Brain pericyte (primary cell): ENCODE measurements around the gene MAN1A1.
A peak's percentile ranks its signal among the peaks of the same experiment; 100 is the strongest.

Source experiments
- DNase-seq: peaks from one replicate; pipeline ENCODE4 v3.0.0-alpha.2; 2012; ENCODE audit warnings: low read depth, low spot score

Gene MAN1A1

DNA sequence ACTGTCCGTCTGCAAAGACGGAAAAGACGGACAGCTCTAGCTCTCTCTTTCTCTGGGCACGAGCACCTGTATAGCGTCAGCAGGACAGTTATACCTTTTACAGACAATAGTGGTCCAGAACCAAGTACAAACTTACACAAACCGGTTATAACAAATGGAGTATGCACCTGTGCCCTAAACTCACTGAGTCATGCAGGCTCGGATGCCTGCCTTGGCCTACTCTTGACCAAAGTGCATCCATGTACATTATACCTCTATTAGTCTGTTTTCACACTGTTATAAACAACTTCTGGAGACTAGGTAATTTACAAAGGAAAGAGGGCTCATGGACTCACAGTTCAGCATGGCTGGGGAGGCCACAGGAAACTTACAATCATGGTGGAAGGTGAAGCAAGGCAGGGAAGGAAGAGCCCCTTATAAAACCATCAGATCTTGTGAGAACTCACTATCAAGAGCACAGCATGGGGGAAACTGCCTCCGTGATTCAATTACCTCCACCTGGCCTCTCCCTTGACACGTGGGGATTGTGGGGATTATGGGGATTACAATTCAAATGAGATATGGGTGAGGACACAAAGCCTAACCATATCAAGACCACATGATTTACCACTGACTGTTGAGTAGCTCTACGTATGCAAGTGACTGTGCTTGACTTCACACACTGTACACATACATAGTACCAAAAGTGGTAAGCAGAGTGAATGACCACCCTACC lies 23.1 kb downstream of the MAN1A1 start:
- DNase-seq, result no peak

- no peak for DNase-seq
Observed at GRCh38 chr6:119325559-119326265, 23.8 kb downstream of the MAN1A1 start.

DNA sequence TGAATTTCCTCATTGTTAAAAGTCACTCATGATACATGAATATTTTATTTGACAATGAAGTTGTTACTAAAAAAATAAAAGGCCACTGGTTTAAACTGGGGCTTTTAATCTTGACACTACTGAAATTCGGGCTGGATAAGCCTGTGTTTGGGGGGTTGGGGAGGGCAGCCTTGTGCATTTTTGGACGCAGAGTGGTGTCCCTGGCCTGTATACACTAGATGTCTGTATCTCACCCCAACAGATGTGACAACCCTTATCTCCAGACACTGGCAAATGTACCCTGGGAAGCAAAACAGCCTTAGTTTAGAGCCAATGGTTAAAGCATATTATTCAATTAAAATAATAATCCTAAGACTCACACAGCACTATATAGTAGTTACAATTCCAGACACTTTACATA lies 24.8 kb downstream of the MAN1A1 start:
- DNase-seq, result no peak

GRCh38 chr6:119323931-119324330 lies 25.6 kb downstream of the MAN1A1 start:
- no peak for DNase-seq

DNA sequence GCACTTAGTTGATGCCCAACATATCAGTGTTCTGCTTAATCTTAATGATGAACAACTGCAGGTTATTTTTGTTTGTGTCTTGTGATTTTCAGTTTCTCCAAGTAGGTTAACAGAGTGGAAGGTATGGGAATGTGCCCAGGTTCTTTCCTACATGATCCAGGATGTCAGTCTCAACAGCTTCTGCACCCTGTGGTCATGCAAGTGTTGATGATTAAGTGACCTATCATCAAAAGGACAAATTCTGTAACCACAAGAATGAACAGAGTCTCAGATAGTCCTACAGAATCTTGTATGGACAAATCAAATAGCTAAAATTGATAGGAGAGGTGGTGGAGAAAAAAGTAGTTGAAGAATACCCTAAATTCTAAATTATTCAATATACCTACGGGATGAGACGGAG lies 26.1 kb downstream of the MAN1A1 start:
- DNase-seq, result no peak

GRCh38 chr6:119322715-119323350 lies 26.7 kb downstream of the MAN1A1 start:
- DNase-seq, result no peak

DNA sequence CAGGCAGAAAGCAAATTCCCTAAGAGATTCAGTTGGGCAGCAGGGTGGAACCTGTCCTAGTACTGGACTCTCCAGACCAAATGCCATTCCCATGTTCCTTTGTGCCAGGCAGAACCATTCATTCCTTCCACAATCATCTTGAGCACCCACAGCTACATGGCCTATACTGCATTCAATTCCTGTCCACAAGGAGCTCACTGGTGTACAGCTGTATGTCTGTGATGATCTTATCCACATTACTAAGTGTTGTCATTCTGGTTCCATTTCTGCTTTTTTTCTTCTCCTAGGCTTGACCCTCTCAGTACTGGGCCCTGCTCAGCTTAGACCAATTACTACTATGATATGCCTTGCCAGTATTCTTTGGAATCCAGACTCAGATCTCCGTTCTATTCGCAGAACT lies 27.5 kb downstream of the MAN1A1 start:
- DNase-seq, result no peak

DNA sequence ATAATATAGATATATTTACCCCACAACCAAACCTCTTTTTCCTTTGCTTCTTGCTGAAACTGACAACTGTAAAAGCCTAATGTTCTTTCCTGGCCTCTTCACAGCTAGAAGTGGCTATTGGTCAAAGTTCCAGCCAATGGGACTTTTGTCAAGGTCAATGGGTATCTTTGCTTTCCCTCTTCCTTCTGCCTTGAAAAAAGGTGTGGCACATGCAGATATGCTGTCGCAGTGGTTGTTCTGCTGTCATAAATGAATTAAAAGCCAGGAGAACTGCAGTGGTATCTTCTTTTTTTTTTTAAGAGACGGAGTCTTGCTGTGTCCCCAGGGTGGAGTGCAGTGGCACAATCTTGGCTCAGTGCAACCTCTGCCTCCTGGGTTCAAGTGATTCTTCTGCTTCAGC lies 29.9 kb downstream of the MAN1A1 start:
- no peak for DNase-seq

DNA sequence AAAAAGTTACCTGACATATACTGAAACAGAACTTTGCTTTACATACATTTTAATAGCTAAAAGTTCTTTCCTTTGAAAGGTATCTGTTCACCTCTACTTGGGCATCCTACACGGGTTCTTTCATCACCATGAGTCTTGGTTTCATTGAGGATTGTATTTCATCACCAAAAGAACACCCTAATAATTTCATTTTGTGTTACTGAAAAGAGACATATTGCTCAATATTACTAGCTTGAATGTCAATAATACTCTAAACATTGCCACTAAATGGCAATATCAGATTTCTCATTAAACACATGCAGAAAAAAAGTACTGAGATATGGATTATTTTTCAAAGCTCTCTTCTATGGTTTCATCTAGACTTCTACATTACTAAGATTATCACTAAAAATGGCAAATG lies 30.8 kb downstream of the MAN1A1 start:
- no peak for DNase-seq

GRCh38 chr6:119318176-119318575 lies 31.4 kb downstream of the MAN1A1 start:
- DNase-seq, result no peak

DNA sequence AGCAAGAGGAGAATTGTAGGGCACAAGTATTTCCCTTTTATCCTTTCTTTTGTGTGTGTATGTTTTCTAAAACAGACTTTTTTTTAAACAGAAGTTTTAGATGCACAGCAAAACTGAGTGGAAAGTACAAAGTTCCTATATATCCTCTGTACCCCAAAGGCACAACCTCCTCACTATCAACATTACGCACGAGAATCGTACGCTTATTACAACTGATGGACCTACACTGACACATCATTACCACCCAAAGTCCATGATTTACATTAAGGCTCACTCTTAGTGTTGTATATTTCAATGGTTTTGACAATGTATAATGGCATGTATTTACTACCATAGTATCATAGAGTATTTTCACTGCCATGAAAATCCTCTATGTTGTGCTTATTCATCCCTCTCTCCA lies 32.6 kb downstream of the MAN1A1 start:
- DNase-seq, result no peak

GRCh38 chr6:119314885-119315272 lies 34.7 kb downstream of the MAN1A1 start:
- no peak for DNase-seq

DNA sequence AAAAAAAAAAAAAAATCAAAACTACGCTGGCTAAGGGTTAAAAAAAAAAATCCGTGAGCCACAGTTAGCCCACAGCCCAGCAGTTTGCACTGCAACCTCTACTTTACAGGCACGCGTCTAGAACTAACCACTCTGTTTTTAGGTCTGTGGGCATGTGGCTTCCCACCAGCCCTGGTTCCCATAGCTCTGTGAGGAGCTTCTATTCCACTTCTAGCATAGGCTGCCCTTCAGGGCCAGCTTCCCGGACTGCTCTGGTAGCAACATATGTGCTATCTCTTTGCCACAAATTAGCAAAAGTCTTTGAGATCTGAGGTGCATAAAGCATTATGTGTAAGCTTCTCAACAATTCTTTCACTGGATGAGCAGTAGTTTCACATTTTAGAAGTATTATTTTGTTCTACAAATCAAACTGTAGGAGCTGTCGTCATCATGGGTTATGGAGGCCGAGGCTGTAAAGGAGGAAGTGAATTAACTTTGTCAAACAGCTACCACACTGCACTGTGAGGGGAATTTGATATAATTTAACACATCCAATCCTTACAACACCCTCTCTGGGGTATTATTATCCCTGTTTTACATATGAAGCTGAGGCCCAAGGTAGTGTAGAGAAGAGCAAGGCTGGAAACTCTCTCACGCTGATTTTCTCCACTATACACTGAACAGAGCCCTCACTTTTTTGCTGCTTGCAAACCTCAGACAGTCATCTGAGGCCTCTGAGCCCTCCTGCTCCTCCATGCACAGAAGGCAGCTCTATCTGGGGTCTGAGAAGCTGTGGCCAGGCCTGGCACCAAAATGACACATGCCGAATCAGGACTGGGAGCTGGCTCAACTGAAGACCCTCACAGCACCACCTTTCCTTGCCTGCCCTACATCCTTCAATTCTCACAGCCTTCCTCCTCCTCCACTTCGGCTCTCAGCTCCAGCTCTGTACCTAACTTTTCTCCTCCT lies 35.4 kb downstream of the MAN1A1 start:
- DNase-seq, result no peak

DNA sequence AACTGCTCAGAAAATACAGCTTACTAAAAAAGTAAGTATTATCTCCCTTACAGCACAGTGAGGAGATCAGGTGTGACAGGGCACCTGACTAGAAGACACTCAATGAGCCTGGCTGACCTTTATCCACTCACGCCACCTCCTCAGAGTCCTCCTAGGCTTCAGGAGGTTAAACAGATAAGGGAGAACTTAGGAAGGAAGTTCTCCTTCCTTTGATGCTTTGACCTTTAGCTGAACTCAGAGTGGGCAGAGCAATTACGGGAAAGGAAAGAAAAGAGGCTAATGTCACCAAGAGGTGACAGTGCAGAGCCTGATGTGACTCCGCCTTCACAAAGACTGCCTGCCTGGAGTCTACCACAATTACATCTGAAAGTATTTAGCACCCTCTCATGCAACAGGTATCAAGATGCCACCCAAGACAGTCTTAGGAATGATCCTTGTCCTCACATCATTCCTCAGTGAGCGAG lies 36.7 kb downstream of the MAN1A1 start:
- DNase-seq, result no peak

DNA sequence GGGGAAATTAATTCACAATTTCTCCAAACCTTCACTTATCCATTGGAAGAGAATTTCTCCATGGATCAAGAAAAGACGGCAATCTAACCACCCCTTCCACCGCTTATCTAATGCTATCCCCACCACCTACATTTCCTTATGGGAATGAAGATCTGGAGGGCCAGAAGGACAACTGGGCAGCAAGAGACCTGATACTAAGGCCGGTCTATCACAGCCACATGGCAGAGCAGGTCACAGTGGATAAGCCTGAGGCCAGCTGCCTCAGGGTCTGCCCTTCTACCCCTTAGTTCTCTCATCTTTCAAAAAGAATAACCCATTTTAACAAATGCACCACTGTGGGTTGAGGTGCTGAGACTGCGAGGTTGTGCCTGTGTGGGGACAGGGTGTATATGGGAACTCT lies 37.1 kb downstream of the MAN1A1 start:
- no peak for DNase-seq

GRCh38 chr6:119311514-119312142 lies 37.9 kb downstream of the MAN1A1 start:
- no peak for DNase-seq

DNA sequence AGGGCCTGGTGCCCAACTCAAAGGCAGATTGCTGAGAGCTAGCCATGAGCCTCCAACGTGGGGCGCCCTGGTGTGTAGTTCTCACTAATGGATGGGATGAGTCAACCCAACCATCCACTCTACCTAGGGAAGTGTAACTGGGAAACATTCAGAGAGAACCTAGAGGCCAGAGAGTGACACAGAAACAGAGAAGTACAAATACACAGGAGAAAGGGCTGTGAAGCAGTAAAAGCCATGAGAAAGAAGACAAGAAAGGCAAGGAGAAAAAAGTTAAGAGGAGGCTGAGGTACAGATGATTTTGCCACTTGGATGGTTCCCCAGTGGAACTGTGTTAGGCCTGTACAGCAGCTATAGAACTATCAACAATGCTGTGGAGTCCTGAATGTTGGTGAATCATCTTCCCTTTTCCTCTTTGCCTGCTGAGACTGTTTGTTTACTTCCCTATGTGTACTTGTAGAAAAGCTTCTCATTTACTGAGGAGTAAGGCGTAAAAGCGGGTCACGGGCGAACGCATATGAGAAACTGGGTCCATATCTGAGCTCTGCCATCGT lies 39.0 kb downstream of the MAN1A1 start:
- no peak for DNase-seq

GRCh38 chr6:119308991-119309657 lies 40.4 kb downstream of the MAN1A1 start:
- DNase-seq, result no peak

DNA sequence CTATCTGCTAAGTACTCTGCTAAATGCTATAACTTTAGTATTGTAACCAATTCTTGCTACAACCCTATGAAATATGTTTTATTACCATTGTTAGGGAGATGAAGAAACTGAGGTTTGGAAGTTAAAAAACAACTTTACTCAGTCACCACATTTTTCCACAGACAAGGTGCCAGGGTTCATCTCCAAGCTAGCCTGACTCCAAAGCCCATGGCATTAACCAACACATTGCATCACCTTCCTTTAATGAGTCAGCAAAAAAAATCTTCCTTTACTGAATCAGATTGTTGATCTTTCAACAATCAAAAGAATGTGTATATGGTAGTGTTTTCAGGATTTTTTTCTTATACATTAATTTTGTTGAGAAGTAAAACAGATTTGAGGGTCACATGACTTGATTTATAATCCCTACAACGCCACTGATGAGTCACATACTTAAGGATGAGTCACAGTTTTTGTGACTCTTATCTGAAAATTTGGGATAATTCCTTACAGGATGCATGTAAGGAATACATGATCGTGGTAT lies 41.5 kb downstream of the MAN1A1 start:
- peak; percentile 33 for DNase-seq

DNA sequence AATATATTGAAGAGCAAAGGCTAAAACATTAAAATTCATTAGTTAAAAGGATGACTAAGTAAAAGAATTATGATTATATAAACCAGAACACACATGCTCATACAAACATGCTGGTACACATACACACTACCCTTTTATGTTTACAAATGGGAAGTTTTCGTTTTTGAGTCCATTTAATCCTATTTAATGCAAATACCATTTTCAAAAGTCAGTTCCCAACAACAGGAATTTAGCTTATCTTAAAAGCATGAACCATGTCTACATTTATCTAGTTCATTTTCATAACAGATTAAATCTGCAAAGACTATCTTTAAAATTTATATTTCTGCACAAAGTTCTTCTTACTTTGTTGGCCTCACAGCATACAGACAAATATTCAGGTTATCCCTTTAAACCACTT lies 42.5 kb downstream of the MAN1A1 start:
- no peak for DNase-seq
